ENCODE data around the gene MGST2.

GRCh38 chr4:139694522-139695107 is 29.0 kb downstream of the MGST2 start:
- no peak for TF ChIP-seq CTCF (IDR thresholded peaks at IDR 0.05)
- no peak for TF ChIP-seq POLR2A (IDR thresholded peaks at IDR 0.05)

Data from right lobe of liver (tissue), 4 donors.